Measurements from ENCODE around the gene BIN1. TPM values are rescaled to one million over a fixed set of nuclear protein-coding genes. Genes with fewer than 3 reads are reported as not detected.

Gene BIN1
- total RNA-seq, 4 donors from 2014 or later = 41.5 to 112 (median 57.8) TPM

DNA sequence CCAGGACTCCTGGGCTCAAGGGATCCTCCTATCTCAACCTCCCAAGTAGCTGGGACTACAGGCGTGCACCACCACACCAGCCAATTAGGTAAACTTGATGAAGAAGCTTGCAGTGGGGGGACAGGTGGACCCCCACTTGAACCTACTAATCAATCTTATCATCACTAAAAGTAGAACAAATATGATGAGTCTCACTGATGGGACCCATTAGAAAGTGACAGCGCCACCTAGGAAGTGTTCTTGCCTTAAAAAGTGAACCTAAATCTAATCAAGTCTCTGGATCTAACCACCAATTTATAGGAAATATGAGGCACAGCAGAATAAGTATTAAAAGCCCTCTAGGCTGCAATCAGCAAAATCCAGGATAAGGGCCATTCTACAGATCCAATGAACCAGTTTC lies 79.2 kb downstream of the BIN1 start:
- Histone ChIP-seq H3K27ac (no peak overlapping the region), H3K36me3 (no peaks in the 10 kb centered on the region), H3K27me3 (no peaks in the 10 kb centered on the region), H3K4me1 (no peaks in the 10 kb centered on the region), H3K4me3 (no peak overlapping the region), H3K9me3 (no peaks in the 10 kb centered on the region)
- TF ChIP-seq POLR2A (IDR thresholded peaks at IDR 0.05) = no peak
- TF ChIP-seq, protein P1, sequence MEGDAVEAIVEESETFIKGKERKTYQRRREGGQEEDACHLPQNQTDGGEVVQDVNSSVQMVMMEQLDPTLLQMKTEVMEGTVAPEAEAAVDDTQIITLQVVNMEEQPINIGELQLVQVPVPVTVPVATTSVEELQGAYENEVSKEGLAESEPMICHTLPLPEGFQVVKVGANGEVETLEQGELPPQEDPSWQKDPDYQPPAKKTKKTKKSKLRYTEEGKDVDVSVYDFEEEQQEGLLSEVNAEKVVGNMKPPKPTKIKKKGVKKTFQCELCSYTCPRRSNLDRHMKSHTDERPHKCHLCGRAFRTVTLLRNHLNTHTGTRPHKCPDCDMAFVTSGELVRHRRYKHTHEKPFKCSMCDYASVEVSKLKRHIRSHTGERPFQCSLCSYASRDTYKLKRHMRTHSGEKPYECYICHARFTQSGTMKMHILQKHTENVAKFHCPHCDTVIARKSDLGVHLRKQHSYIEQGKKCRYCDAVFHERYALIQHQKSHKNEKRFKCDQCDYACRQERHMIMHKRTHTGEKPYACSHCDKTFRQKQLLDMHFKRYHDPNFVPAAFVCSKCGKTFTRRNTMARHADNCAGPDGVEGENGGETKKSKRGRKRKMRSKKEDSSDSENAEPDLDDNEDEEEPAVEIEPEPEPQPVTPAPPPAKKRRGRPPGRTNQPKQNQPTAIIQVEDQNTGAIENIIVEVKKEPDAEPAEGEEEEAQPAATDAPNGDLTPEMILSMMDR (IDR thresholded peaks at IDR 0.05) = no peak
- no peak for DNase-seq
- intact Hi-C loops (cut with DNase I; ENCODE audit: low total_unique reads) = no loop called here

DNA sequence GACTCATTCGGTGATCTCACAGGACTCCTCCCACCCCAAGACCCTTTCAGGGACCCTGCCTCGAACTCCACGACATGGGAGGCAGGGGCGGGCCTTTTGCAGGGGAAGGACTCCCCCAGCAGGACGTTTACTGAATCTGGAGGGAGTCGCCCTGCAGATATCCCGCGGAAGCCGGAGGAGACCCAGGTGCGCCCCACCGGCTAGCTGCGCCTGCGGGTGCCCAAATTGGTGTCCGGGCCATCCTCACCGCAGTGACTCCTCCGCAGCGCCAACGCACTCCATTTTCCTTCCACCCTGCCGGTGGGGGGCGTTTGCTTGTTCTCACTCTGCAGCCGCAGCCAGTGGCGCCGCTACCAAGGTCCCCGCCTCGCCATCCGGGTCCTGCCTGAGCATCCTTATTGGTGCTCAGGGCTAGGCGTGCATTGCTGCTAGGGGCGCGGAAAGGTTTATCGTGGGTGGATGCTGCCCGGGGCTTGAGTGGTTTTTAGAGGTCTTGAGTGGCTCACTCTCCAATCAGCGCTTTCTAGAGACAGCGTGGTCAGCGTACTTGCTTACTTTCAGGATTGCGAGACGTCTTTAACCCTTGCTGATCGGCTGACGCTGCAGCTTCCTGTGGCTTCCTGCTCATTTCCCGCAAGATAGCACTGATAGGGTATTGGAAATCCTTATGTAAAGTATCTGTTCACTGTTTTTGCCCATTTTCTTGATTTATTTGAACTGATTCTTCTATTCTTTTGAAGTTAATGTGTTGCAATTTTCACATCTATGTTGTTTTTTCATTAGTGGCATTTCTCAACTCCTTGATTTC lies 81.4 kb downstream of the BIN1 start:
- DNase-seq = peak; percentile 64 to 70
- TF ChIP-seq, protein P1 (IDR thresholded peaks at IDR 0.05) = peak; percentile 25 to 43 (median 30)
- no peak for TF ChIP-seq POLR2A (IDR thresholded peaks at IDR 0.05)
- H3K36me3 ChIP-seq = no peaks in the 10 kb centered on the region
- no peaks in the 10 kb centered on the region for H3K27me3 ChIP-seq
- no peaks in the 10 kb centered on the region for H3K4me1 ChIP-seq
- peak overlapping the region; percentile 33 to 34 for H3K4me3 ChIP-seq
- no peaks in the 10 kb centered on the region for H3K9me3 ChIP-seq
- intact Hi-C loops (cut with DNase I; ENCODE audit: low total_unique reads) = no loop called here
- peak overlapping the region; percentile 48 to 60 for H3K27ac ChIP-seq

DNA sequence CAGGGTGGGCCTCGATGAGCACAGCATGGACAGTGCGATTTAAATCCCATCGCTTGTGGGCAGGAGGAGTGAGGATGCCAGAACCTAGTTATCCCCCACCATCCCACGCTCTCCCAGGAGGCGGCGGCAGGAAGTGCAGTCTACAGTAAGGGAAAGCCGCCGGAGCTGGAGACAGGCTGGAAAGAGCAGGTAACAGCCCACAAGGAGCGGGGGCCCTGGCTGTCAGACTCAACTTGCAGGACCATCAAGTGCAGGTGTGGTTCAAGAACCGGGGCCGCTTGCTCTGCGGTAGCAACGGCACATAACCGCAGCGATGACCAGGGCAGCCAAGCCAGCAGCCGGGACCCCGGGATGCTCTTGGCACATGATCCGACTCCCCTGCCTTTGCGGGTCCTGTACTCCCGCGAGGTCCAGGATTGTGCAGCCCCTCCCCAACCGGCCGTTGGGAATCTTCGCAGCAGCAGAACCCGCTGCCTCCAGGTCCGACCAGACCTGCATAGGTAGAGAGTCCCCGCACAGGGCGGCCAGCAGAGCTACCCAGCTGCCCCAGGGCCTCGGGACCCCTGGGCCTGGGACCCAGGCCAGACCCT lies 82.1 kb downstream of the BIN1 start:
- intact Hi-C loops (cut with DNase I; ENCODE audit: low total_unique reads) = no loop called here
- DNase-seq = peak; percentile 39 to 42
- no peaks in the 10 kb centered on the region for H3K4me1 ChIP-seq
- no peaks in the 10 kb centered on the region for H3K36me3 ChIP-seq
- H3K27ac ChIP-seq = peak overlapping the region; percentile 48 to 60
- no peak for TF ChIP-seq POLR2A (IDR thresholded peaks at IDR 0.05)
- TF ChIP-seq, protein P1 (IDR thresholded peaks at IDR 0.05) = peak in 2 of 4 experiments; percentile 46 to 49
- H3K4me3 ChIP-seq = peak overlapping the region; percentile 33 to 34
- H3K9me3 ChIP-seq = no peaks in the 10 kb centered on the region
- no peaks in the 10 kb centered on the region for H3K27me3 ChIP-seq

DNA sequence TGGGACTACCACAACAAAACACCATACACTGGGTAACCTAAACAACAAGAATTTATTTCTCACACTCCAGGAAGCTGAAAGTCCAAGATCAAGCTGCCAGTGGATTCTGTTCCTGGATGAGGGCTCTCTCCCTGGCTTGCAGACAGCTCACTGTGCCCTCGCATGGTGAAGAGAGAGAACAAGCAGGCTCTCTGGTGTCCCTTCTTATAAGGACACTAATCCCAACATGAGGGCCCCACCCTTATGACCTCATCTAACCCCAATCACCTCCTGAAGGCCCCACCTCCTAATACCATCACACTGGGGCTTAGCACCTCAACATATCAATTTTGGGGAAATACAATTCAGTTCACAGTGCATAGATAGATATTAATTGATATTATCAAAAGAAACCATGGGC lies 83.5 kb downstream of the BIN1 start:
- H3K4me3 ChIP-seq = no peak overlapping the region
- no peaks in the 10 kb centered on the region for H3K27me3 ChIP-seq
- H3K4me1 ChIP-seq = no peaks in the 10 kb centered on the region
- no peaks in the 10 kb centered on the region for H3K36me3 ChIP-seq
- TF ChIP-seq POLR2A (IDR thresholded peaks at IDR 0.05) = no peak
- TF ChIP-seq, protein P1 (IDR thresholded peaks at IDR 0.05) = no peak
- intact Hi-C loops (cut with DNase I; ENCODE audit: low total_unique reads) = no loop called here
- no peak for DNase-seq
- H3K9me3 ChIP-seq = no peaks in the 10 kb centered on the region
- H3K27ac ChIP-seq = no peak overlapping the region

DNA sequence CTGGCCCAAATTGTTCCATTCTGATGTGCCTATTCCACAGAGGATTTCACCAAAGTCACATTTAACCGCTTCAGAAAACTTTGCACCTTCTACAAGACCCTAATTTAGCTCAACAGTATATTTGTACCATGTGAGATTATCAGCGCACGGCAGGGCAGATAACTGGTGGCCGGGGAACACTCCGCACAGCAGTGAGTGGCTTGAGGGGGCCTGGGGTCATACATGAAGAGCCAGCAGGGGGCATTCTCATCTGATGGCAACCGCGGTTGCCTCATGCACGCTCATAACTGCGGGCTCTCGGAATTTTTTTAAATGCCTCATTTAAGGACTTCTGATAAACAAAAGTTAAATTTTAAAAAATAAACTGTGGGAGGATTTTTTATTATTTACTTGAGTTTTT lies 84.1 kb downstream of the BIN1 start:
- Histone ChIP-seq H3K9me3 (no peaks in the 10 kb centered on the region), H3K36me3 (no peaks in the 10 kb centered on the region), H3K27ac (no peak overlapping the region), H3K4me1 (no peaks in the 10 kb centered on the region), H3K27me3 (no peaks in the 10 kb centered on the region), H3K4me3 (no peak overlapping the region)
- DNase-seq = no peak
- intact Hi-C loops (cut with DNase I; ENCODE audit: low total_unique reads) = no loop called here
- TF ChIP-seq, protein P1 (IDR thresholded peaks at IDR 0.05) = no peak
- no peak for TF ChIP-seq POLR2A (IDR thresholded peaks at IDR 0.05)
